Myocyte (in vitro differentiated cells): ENCODE data around the gene KANTR. TPM values are rescaled to one million over a fixed set of nuclear protein-coding genes. Genes with fewer than 3 reads are reported as not detected.

ENCODE experiments used
- DNase-seq: peaks from one replicate; pipeline ENCODE4 v3.0.0-alpha.2; 2012; ENCODE audit warnings: low read depth
- total RNA-seq: library from RNA; depleted of rRNA; stranded (reverse); fragments of >200 nt; gene quantifications from 2 replicates; pipeline ENCODE4 v1.2.3, GENCODE V29; 2014

The KANTR gene
- total RNA-seq, 1 donor from 2014 or later, result 4.2 TPM

GRCh38 chrX:53125506-53125905 is 31.6 kb downstream of the KANTR start:
- no peak for DNase-seq

GRCh38 chrX:53126377-53126776 is 32.4 kb downstream of the KANTR start:
- DNase-seq, result no peak

GRCh38 chrX:53128097-53128749 is 34.3 kb downstream of the KANTR start:
- DNase-seq, result no peak

GRCh38 chrX:53133400-53133799 is 39.5 kb downstream of the KANTR start:
- DNase-seq, result no peak

DNA sequence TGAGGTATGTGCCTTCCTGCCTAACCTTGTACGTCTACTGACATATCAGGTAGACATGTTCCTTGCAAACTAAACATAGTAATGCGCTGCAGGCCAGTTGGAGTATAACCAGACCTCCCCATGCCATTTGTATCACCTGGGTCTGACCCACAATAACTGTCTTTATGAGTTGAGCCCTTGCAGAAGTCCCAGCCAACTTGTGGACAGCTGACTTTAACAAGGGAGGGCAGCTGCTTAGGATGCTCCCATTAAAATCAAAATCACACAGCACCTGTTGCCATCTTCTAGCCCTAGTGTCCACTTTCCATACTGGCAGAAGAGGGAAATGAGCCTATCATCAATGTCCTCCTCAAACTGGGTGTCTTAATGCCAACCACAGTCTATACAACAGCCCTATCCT is 41.6 kb downstream of the KANTR start:
- peak; percentile 73 for DNase-seq

DNA sequence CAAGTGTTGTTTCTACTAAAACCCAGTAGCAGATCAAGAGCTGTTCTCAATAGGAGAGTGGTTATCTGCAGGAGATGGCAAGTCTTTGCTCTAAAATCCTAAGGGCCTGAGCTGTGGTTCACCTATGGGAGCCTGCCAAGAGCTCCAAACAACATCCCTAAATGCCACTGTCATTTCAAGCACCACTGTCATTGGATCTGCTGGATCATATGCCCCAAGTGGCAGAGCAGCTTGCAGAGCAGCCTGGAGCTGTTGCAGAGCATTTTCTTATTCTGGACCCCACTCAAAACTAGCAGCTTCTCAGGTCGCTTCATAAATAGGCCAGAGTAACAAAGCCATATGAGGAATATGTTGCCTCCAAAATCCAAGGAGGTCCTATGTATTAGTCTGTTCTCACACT is 59.6 kb downstream of the KANTR start:
- DNase-seq, result peak; percentile 10

DNA sequence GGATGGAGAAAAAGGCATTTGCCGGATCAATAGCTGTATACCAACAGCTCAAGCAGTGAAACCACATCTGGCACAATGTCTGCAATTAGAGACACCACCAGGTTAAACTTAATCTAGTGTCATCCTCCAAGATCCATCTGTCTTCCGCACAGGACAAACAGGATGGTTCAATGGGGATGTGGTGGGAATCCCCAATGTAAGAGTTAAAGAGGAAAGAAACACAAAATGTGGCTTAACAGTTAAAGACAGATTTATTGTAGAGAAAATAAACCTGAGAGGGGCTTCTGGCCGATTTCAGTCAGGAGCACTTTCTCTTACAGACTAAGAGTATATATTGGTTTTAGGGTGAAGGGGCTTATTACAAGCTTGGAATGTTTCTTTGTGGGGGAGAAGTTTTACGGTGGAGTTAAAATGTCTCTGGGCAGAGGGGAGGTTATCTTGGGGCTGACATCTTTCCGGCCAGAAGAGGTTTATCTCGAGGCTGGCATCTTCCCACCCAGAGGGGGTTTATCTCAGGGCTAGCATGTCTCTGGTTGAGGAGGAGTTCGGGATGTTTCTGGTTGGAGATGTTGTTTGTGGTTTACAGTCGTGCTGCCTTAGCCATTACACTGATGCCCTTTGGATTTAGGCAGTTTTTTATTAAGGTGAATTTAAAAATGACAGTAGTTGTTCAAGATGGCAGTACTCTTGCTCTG is 61.7 kb downstream of the KANTR start:
- DNase-seq, result no peak

DNA sequence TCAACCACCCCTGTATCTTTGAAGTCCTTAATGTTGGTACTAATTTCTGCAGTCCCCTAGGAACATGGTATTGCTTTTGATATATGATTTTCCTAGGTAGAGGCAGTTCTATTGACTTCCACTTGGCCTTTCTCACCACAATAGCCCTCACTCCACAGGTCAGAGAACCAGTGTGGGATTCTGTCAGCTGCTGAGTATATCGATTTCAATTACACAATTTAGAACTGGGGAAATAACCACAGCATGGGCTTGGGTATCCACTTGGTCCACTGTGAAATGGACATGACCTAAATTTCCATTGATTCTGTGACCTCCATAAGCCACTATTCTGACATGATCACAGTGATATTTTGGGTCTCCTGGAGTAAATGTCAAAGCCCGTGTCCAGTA is 62.3 kb downstream of the KANTR start:
- DNase-seq, result peak; percentile 44

GRCh38 chrX:53159184-53159583 is 65.2 kb downstream of the KANTR start:
- no peak for DNase-seq

- no peak for DNase-seq
Measured at GRCh38 chrX:53160297-53160983, 66.5 kb downstream of the KANTR start.

DNA sequence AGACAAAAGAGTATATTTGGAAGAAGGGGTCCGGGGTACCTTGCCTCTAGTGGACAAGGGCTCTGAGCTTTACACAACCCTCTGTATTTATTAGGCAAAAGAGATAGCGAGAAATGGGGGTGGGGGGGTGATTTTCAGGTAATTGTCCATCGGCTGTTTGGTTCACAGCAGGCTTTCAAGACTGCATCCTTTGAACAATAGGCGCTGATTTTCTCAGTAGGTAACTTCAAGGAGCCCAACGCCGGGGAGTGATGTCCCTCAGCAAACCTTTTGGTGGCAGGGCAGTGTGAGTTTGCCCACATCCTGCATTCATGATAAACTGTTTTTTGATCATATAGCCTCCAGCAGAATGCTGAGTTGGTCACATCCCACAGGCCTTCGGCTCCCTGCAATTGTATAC is 69.5 kb downstream of the KANTR start:
- DNase-seq, result no peak

- peak; percentile 64 for DNase-seq
Measured at GRCh38 chrX:53164566-53164965, 70.6 kb downstream of the KANTR start.

DNA sequence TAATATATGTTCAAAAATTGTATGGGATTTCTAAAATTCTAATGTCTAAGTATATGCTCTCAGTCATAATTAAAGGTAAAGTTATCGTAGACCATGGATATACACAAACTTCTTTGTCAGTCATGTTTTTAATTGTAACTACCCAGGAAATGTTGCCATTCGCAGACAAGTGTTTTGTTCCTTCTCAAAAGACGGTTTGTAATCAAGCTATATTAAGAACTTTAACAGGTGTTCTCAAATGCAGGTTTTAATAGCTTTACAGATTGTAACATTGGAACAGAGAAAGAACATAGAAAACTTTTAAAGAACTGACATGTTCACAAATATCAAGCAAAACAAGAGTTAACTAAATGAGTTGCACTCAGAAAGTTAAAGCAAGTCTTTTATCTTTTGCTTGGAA is 72.2 kb downstream of the KANTR start:
- no peak for DNase-seq

DNA sequence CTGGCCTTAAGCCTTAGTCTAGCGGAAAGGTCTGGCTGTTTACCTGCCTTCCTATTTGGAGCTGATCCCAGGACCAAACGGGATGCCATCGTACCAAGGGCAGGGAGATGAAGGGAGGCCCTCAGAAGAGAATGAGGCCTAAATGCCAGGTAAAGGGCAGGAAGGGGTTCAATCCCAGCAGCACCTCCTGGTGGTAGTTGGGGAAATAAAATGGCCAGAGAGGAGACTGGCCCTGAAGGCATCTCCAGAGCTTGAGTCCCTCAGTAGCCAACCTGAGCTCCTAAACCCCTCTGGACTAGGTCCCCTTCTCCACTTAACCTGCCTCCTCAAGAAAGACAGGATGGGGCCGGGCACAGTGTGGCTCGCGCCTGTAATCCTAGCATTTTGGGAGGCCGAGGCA is 77.4 kb downstream of the KANTR start:
- no peak for DNase-seq

Other genes starting within 250 kb of the KANTR start
- gene XAGE3, start 226.1 kb upstream of the KANTR start, total RNA-seq, result not detected in 2 replicates
- 19.3 and 22.8 TPM in 2 replicates for gene FAM156B, start 196.8 kb upstream of the KANTR start, total RNA-seq
- gene FAM156A, start 135.6 kb upstream of the KANTR start, total RNA-seq, result 16.7 and 30.5 TPM in 2 replicates
- gene GPR173, start 45.4 kb upstream of the KANTR start, total RNA-seq, result 2.2 and 2.5 TPM in 2 replicates
- gene TSPYL2, start 11.8 kb upstream of the KANTR start, total RNA-seq, result 14.5 and 19.9 TPM in 2 replicates
- gene KDM5C, start 131.1 kb downstream of the KANTR start, total RNA-seq, result 71.4 and 88.3 TPM in 2 replicates
- gene IQSEC2, start 187.4 kb downstream of the KANTR start, total RNA-seq, result 9.2 and 12.3 TPM in 2 replicates